HepG2 (cell line): ENCODE results near the gene GRK3. TPM values are rescaled to one million over a fixed set of nuclear protein-coding genes. Genes with fewer than 3 reads are reported as not detected.

Experiments
- AKAP8 ChIP-seq: sonication (generic); formaldehyde crosslinking; IDR thresholded peaks from 2 replicates; pipeline ENCODE4 v1.5.1; 2020; ENCODE audit warnings: mild to moderate bottlenecking, missing genetic modification reagents
- AKNA ChIP-seq: sonication (generic); formaldehyde crosslinking; IDR thresholded peaks from 2 replicates; pipeline ENCODE4 v1.4.0; 2020; ENCODE audit warnings: missing genetic modification reagents, borderline replicate concordance
- EZH2 ChIP-seq: conservative IDR thresholded peaks from 2 replicates; pipeline ENCODE4 v1.6.1; 2012; ENCODE audit warnings: mild to moderate bottlenecking, low read depth, low read length, moderate library complexity
- GTF2F1 ChIP-seq: fragments of 150-350 bp; IDR thresholded peaks from 2 replicates; pipeline ENCODE4 v1.6.1; 2014; ENCODE audit warnings: low read length
- HNF1B ChIP-seq: sonication (generic); formaldehyde crosslinking; IDR thresholded peaks from 2 replicates; pipeline ENCODE4 v1.5.1; 2020; ENCODE audit warnings: mild to moderate bottlenecking, moderate library complexity, missing genetic modification reagents
- IKZF1 ChIP-seq: fragments of 450-650 bp; IDR thresholded peaks from 2 replicates; pipeline ENCODE4 v1.7.1; 2016
- NFYC ChIP-seq: IDR thresholded peaks from 2 replicates; pipeline ENCODE4 v1.6.1; 2016; ENCODE audit warnings: missing genetic modification reagents, missing compliant biosample characterization
- PREB ChIP-seq: sonication (generic); formaldehyde crosslinking; IDR thresholded peaks from 2 replicates; pipeline ENCODE4 v1.4.0; 2020; ENCODE audit warnings: missing genetic modification reagents
- SYNCRIP ChIP-seq: fragments of 200-400 bp; formaldehyde crosslinking; IDR thresholded peaks from 2 replicates; pipeline ENCODE4 v1.6.1; 2018; ENCODE audit warnings: mild to moderate bottlenecking, low read depth, low read length; ENCODE audit not compliant: insufficient read depth
- TRAFD1 ChIP-seq: sonication (generic); formaldehyde crosslinking; IDR thresholded peaks from 2 replicates; pipeline ENCODE4 v1.5.1; 2020; ENCODE audit warnings: missing genetic modification reagents, mild to moderate bottlenecking, borderline replicate concordance
- ZBTB14 ChIP-seq: sonication (generic); formaldehyde crosslinking; IDR thresholded peaks from 2 replicates; pipeline ENCODE4 v1.4.0; 2020; ENCODE audit warnings: missing genetic modification reagents
- ZFP41 ChIP-seq: sonication (generic); formaldehyde crosslinking; IDR thresholded peaks from 2 replicates; pipeline ENCODE4 v1.4.0; 2020; ENCODE audit warnings: mild to moderate bottlenecking, missing genetic modification reagents, borderline replicate concordance
- ZNF101 ChIP-seq: sonication (generic); formaldehyde crosslinking; IDR thresholded peaks from 2 replicates; pipeline ENCODE4 v1.4.0; 2020; ENCODE audit warnings: mild to moderate bottlenecking, low read depth, missing genetic modification reagents, borderline replicate concordance
- ZNF335 ChIP-seq: sonication (generic); formaldehyde crosslinking; IDR thresholded peaks from 2 replicates; pipeline ENCODE4 v1.4.0; 2020; ENCODE audit warnings: missing genetic modification reagents
- ZNF567 ChIP-seq: sonication (generic); formaldehyde crosslinking; IDR thresholded peaks from 2 replicates; pipeline ENCODE4 v1.8.1; 2023; ENCODE audit warnings: mild to moderate bottlenecking, missing genetic modification reagents, borderline replicate concordance
- ZNF703 ChIP-seq: sonication (generic); formaldehyde crosslinking; IDR thresholded peaks from 2 replicates; pipeline ENCODE4 v1.5.1; 2020; ENCODE audit warnings: missing genetic modification reagents, mild to moderate bottlenecking, moderate library complexity, borderline replicate concordance
- ZNF780A ChIP-seq: sonication (generic); formaldehyde crosslinking; IDR thresholded peaks from 2 replicates; pipeline ENCODE4 v1.8.0; 2022; ENCODE audit warnings: mild to moderate bottlenecking, missing genetic modification reagents, moderate library complexity
- ZNF792 ChIP-seq: IDR thresholded peaks from 2 replicates; pipeline ENCODE4 v1.6.1; 2016
- ZSCAN22 ChIP-seq: sonication (generic); formaldehyde crosslinking; IDR thresholded peaks from 2 replicates; pipeline ENCODE4 v1.4.0; 2020; ENCODE audit warnings: mild to moderate bottlenecking, missing genetic modification reagents
- ZSCAN9 ChIP-seq: IDR thresholded peaks from 2 replicates; pipeline ENCODE4 v1.6.1; 2016; ENCODE audit warnings: borderline replicate concordance
- polyA plus RNA-seq, 8 experiments: library from polyadenylated mRNA; depleted of rRNA in 3 of 8; stranded (reverse) in 7 of 8; unstranded in 1 of 8; fragments of >200 nt; fragmentation: Illumina TruSeq in 4 of 8; extraction: Trizol in 4 of 8; gene quantifications; 2 replicates each; pipeline versions ENCODE4 v1.2.1 to v1.2.3, GENCODE V29; 2011 to 2016; ENCODE audit warnings: low read depth in 4 of 8, missing spikeins in 1 of 8, mixed read lengths in 1 of 8; ENCODE audit not compliant: insufficient read depth in 1 of 8
- total RNA-seq, 5 experiments: library from RNA; depleted of rRNA; stranded (reverse); fragments of >200 nt; fragmentation: Illumina TruSeq; extraction: Trizol; gene quantifications; 2 replicates each; pipeline ENCODE4 v1.2.3, GENCODE V29; 2016; ENCODE audit warnings: low read depth in 1 of 5

Gene GRK3
- total and polyA plus RNA-seq, 2 of the 13 experiments (the other 11 are each of a cell fraction or from before 2014, with no cell fraction given) = 8.5 to 16.7 TPM

GRCh38 chr22:25564979-25565677 is 653 bp downstream of the GRK3 start (continued):
- TF ChIP-seq ZNF703 (CRISPR knock-in tag) (no peak), ZNF567 (CRISPR knock-in tag) (no peak), HNF1B (CRISPR knock-in tag) (no peak), SYNCRIP (no peak), ZNF792 (CRISPR knock-in tag) (no peak), ZSCAN9 (no peak), ZNF101 (no peak), AKAP8 (CRISPR knock-in tag) (no peak), ZNF335 (no peak), ZNF780A (CRISPR knock-in tag) (no peak), NFYC (no peak), EZH2 (no peak), ZFP41 (CRISPR knock-in tag) (no peak), AKNA (CRISPR knock-in tag) (no peak), GTF2F1 (no peak), ZSCAN22 (no peak), ZBTB14 (CRISPR knock-in tag) (peak; percentile 8; the same call in 1 of the 2 replicates), IKZF1 (no peak), PREB (CRISPR knock-in tag) (no peak), TRAFD1 (CRISPR knock-in tag) (no peak)
